DMS79 treated with DMSO at 0.1 percent for 48 hours (cell line): Measurements from ENCODE around the gene PREX1.
A peak's percentile ranks its signal among the peaks of the same experiment; 100 is the strongest.

ENCODE experiments used
- DNase-seq: peaks from one replicate; lab custom pipeline; 2025; lab: John Stamatoyannopoulos, UW

Gene PREX1

DNA sequence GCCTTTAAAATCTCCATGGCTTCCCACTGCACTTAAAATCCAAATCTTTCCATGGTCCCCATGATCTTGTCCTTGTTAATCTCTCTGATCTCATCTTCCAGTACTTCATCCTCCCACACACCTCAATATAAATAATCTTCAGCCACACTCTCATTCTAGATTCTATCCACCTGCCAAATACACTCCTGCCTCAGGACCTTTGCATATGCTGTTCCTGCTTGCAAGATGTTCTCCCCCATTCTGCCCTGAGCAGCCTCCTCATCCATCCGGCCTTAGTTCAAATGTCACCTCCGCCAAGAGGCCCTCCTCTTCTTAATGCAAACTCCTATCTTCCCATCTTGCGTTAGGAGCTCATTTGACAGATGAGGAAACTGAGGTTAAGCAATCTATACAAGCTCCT, 77.4 kb downstream of the PREX1 start:
- DNase-seq = no peak

- DNase-seq = no peak
Measured at GRCh38 chr20:48749437-48749836, 78.4 kb downstream of the PREX1 start.

DNA sequence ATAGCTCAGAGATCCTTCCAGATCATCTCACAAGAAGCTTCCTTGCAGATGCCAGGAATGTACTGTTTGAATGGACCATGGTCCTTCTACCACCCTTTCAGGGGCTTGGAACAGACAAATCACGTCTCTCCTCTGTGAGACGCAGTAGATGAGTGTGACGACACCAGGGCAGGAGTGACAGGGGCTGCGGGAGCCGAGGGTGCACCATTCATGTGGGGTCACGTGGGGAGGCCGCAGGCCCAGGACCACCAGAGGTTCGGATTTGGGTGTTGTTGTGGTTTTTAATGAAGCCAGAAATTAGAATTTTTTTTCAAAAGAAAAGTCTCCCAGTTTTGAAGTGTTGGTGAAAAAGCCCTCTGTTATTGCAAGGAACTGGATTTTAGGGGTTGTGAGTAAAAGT, 79.2 kb downstream of the PREX1 start:
- DNase-seq = no peak

- no peak for DNase-seq
Measured at GRCh38 chr20:48747840-48748414, 79.9 kb downstream of the PREX1 start.

- no peak for DNase-seq
Measured at GRCh38 chr20:48745330-48745729, 82.5 kb downstream of the PREX1 start.

DNA sequence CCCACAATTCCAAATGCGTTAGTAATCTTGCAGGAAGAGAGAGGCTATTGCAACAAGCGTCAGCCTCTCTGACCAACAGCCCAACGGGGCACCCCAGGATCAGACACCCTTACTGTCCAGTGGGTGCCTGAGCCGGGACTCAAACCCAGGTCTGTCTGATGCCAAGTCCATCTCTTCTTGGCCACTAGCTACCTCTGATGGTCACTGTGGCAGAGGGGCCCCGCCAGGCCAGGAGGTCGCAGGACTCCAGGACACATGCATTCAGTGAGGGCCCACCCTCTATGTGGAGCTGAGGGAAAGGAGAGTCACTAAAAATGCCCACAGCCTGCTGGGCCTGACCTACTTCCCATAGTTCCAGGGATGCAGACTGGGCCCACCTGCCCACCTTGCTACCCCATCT, 83.3 kb downstream of the PREX1 start:
- no peak for DNase-seq

DNA sequence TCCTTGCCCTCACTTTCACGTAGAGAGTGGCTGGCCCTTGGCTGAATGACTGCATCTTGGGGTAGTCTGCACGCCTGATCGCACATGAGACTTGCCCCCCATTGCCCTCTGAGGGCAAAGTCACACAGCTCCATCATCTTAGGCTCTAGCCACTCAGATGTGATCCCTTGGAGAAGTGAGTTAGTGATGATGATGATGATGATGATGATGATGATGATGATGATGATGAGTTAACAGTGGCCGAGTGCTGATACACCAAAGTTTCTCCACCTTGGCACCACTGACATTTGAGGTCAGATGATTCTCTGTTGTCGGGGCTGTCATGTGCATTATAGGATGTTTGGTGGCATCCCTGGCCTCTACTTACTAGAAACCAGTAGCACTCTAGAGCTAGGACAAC, 84.0 kb downstream of the PREX1 start:
- no peak for DNase-seq

GRCh38 chr20:48742912-48743680, 84.7 kb downstream of the PREX1 start:
- no peak for DNase-seq

GRCh38 chr20:48742233-48742632, 85.6 kb downstream of the PREX1 start:
- no peak for DNase-seq

- no peak for DNase-seq
Measured at GRCh38 chr20:48741669-48742068, 86.1 kb downstream of the PREX1 start.

DNA sequence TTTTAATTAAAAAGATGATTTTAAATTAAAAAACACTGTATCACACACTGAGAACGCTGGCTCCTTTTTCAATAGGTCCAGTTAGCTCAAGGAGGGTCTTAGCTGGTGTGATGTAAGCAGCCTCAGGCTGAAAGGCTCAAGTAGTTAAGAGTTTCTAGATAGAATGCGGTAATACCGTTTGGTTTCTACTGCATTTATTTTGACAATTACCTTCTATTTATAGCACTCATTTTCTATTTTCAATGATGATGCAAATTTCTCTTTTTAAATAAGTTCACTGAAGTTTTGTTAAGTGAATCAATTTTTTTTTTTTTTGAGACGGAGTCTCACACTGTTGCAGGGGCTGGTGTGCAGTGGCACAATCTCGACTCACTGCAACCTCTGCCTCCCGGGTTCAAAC, 87.1 kb downstream of the PREX1 start:
- no peak for DNase-seq

DNA sequence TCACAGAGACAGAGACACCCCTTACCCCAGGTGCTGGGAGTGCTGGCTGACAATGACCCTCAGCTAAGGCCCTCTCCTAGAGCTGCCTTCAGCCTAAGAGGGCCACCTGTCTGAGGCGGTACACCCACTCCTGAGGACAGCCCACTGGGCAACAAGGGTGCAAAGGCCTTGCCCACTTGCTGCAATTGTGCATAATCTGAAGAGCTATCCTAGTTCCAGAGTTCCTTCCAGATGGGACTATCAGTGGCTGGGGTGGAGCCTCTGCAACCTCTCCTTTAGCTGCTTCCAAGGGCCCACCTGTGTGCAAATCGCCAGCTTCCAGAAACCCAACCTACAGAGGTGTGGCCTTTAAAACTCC, 87.5 kb downstream of the PREX1 start:
- peak; percentile 24 for DNase-seq

GRCh38 chr20:48739395-48740291, 88.2 kb downstream of the PREX1 start:
- DNase-seq = no peak

DNA sequence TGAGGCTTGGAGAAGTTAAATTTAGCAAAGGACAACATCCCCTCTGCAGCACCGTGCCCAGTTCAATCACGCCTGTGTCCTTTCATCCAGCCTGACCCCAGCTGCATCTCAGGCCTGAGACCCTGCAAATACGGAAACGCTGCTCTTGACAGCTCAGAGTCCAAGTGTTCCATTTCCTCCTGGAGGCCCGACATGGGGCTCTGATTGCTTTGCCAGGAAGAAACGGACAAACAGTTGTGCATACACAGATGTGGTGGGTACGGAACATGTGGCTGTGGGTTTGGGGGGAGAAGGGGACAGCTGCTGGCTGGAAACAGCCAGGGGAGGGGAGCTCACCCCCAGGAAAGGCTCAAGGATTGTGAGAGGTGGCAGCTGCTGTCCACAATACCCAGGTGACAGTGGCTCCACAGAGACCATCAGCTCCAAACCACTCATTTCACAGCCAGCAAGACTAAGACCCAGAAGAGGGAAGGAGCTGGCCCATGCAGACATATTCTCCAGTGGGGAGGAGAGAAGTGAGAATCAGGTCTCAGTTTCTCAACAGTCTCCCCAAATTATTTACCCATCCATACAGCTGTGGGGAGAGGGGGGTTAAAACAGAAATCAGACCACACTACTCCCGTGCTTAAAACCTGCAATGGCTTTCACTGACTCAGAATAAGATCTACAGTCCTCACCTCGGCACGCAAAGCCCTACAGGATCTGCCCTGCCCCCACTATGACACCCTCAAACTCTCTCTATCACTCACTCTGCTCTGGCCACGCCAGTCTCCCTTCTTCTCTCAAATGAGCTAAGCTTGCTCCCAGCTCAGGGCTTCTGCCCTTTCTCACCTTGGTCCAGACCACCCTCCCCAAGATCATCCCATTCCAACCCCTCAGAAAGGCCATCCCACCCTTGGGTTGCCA, 89.1 kb downstream of the PREX1 start:
- no peak for DNase-seq

- DNase-seq = no peak
Measured at GRCh38 chr20:48738094-48738398, 89.8 kb downstream of the PREX1 start.

DNA sequence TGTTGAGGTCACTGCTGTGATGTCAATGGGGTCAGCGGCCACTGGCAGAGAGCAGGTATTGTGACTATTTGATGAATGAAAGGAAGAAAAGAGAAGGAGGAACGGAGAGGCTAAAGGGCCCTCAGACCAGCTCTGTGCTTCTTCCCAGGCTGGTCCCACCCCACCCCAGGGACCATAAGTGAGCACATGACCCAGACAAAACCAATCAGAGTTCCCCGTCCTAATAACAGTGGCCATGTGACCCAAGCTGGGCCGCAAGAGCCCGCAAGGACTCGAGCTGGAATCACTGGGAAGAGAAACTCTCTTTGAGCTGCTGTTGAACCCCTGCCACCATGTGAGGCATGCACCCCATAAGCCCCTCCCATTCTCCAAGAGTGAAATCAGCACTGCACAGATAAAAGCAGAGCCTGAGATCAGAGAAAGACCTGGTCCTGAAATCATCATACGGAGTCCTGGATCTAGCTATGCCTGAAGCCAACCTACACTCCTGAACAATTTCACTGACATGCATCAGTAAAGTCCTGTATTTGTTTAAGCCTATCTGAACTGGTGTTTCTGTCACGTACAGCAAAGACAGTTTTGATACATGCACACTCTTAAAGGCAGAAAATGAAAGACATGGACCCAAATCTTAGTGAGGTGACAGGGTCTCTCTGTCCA, 90.2 kb downstream of the PREX1 start:
- no peak for DNase-seq

DNA sequence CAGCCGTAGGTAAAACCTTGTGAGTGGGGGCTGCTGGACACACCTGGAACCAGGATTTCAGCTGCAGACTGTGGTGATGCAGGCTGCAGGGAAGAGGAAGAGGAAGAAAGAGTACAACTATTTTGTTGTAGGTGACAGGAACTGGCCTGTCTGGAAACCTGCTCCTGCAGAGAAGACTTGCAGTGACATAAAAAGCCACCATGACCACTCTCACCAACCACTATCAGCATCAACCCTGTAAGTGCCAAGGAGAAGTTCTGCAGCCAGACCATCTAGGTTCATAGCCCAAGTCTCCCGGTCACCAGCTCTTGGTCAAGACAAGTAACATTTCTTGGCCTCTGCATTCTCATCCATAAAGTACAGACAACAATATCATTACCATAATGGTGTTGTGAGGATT, 91.2 kb downstream of the PREX1 start:
- no peak for DNase-seq

GRCh38 chr20:48736231-48736630, 91.6 kb downstream of the PREX1 start:
- DNase-seq = no peak

GRCh38 chr20:48735112-48735511, 92.7 kb downstream of the PREX1 start:
- DNase-seq = no peak

GRCh38 chr20:48734104-48734749, 93.6 kb downstream of the PREX1 start:
- DNase-seq = no peak

GRCh38 chr20:48733296-48733790, 94.5 kb downstream of the PREX1 start:
- DNase-seq = no peak
